A549 (cell line): ENCODE data around the gene FGF19. TPM values are rescaled to one million over a fixed set of nuclear protein-coding genes. Genes with fewer than 3 reads are reported as not detected.
A peak's percentile ranks its signal among the peaks of the same experiment; 100 is the strongest.

Source experiments
- ATAC-seq, 2 experiments: fragments of 200-7000 bp in 1 of 2; fragments of >200 bp in 1 of 2; cut with Nextera tagmentation in 1 of 2; cut with Tn5 transposase in 1 of 2; 3 replicates each; pipeline versions ENCODE4 v1.8.0 to v1.9.1; 2018 to 2020; ENCODE audit warnings: mild to moderate bottlenecking in 1 of 2, moderate library complexity in 1 of 2
- CTCF ChIA-PET: fragments of 300-600 bp; sonication (Branson Sonifier 250); formaldehyde crosslinking; extraction: SDS; loops from one replicate; lab custom pipeline; 2021; ENCODE audit warnings: antibody characterized with exemption, inconsistent platforms; lab: Yijun Ruan, JAX
- POLR2A ChIA-PET: fragments of 350-600 bp; formaldehyde crosslinking; extraction: SDS; loops from one replicate; lab custom pipeline; 2021; ENCODE audit warnings: antibody characterized with exemption, inconsistent platforms; lab: Yijun Ruan, JAX
- DNase-seq, 2 experiments: peaks; one replicate each; pipeline versions ENCODE4 v3.0.0 to v3.0.0-alpha.2; 2011 to 2016; ENCODE audit warnings: low read depth in 1 of 2, low spot score in 1 of 2
- FAIRE-seq: peaks from 2 replicates; lab custom pipeline; 2011; peaks lifted over from hg19 to GRCh38; lab: Jason Lieb, UNC
- H3K27ac ChIP-seq, 2 experiments: fragments of >200 bp; sonication (Bioruptor Twin); formaldehyde crosslinking; 3 replicates each; pipeline ENCODE4 v1.5.1; 2016 to 2017
- H3K4me1 ChIP-seq: fragments of >200 bp; sonication (Bioruptor Twin); formaldehyde crosslinking; 3 replicates; pipeline ENCODE4 v1.6.1; 2016
- H3K4me2 ChIP-seq: fragments of >200 bp; sonication (Bioruptor Twin); formaldehyde crosslinking; 3 replicates; pipeline ENCODE4 v1.6.1; 2016
- H3K4me3 ChIP-seq: fragments of >200 bp; sonication (Bioruptor Twin); formaldehyde crosslinking; 3 replicates; pipeline ENCODE4 v1.5.1; 2016
- H3K9me3 ChIP-seq: fragments of >200 bp; sonication (Bioruptor Twin); formaldehyde crosslinking; 3 replicates; pipeline ENCODE4 v1.6.1; 2016
- CEBPB ChIP-seq, 2 experiments: fragments of >200 bp in 1 of 2; sonication (Bioruptor Twin) in 1 of 2; formaldehyde crosslinking in 1 of 2; IDR thresholded peaks; 2 replicates each; pipeline ENCODE4 v1.6.1; 2012 to 2016
- EHMT2 ChIP-seq: fragments of 200-600 bp; sonication (generic); IDR thresholded peaks from 2 replicates; pipeline ENCODE4 v1.6.1; 2016; ENCODE audit warnings: antibody characterized with exemption, low read depth, mild to moderate bottlenecking, moderate library complexity
- EP300 ChIP-seq, 2 experiments: fragments of >200 bp; sonication (Bioruptor Twin); formaldehyde crosslinking; IDR thresholded peaks; 2 replicates in 1 of 2; 3 replicates in 1 of 2; pipeline ENCODE4 v1.6.1; 2016 to 2017
- ESRRA ChIP-seq: fragments of 150-350 bp; IDR thresholded peaks from 2 replicates; pipeline ENCODE4 v1.6.1; 2014; ENCODE audit warnings: mild to moderate bottlenecking, low read length, borderline replicate concordance
- FOSB ChIP-seq: fragments of 250-450 bp; sonication (Bioruptor Pico); IDR thresholded peaks from 2 replicates; pipeline ENCODE4 v1.5.0; 2020; ENCODE audit warnings: mild to moderate bottlenecking, moderate library complexity
- FOSL2 ChIP-seq, 2 experiments: fragments of 450-650 bp in 1 of 2; fragments of >200 bp in 1 of 2; sonication (Bioruptor Twin) in 1 of 2; formaldehyde crosslinking; IDR thresholded peaks; 2 replicates each; pipeline versions ENCODE4 v1.5.0 to v1.6.1; 2016 to 2020; ENCODE audit warnings: mild to moderate bottlenecking in 1 of 2, moderate library complexity in 1 of 2
- HOXA7 ChIP-seq: fragments of 250-450 bp; sonication (Bioruptor Pico); IDR thresholded peaks from 2 replicates; pipeline ENCODE4 v1.5.0; 2020; ENCODE audit warnings: mild to moderate bottlenecking, moderate library complexity
- KDM1A ChIP-seq: fragments of 200-600 bp; sonication (generic); IDR thresholded peaks from 2 replicates; pipeline ENCODE4 v1.6.1; 2016; ENCODE audit warnings: low read depth, mild to moderate bottlenecking
- NFE2L2 ChIP-seq: fragments of 150-350 bp; conservative IDR thresholded peaks from 2 replicates; pipeline ENCODE4 v1.6.1; 2014; ENCODE audit warnings: low read length
- NR3C1 ChIP-seq: fragments of >200 bp; sonication (Bioruptor Twin); formaldehyde crosslinking; IDR thresholded peaks from 3 replicates; pipeline ENCODE4 v1.6.1; 2017
- POLR2AphosphoS2 ChIP-seq: conservative IDR thresholded peaks from 2 replicates; pipeline ENCODE4 v1.6.1; 2012; ENCODE audit warnings: low read length, improper control_type of control experiment, inconsistent platforms
- RARB ChIP-seq: fragments of 250-450 bp; sonication (Bioruptor Pico); IDR thresholded peaks from 2 replicates; pipeline ENCODE4 v1.8.0; 2021; ENCODE audit warnings: mild to moderate bottlenecking, moderate library complexity
- RFX5 ChIP-seq: fragments of 450-650 bp; IDR thresholded peaks from 2 replicates; pipeline ENCODE4 v1.7.1; 2014; ENCODE audit warnings: antibody characterized with exemption, mild to moderate bottlenecking, moderate library complexity
- TP53 ChIP-seq: fragments of 250-450 bp; sonication (Bioruptor Pico); IDR thresholded peaks from 2 replicates; pipeline ENCODE4 v1.5.0; 2021; ENCODE audit warnings: mild to moderate bottlenecking, moderate library complexity
- ZC3H11A ChIP-seq: fragments of 450-650 bp; IDR thresholded peaks from 2 replicates; pipeline ENCODE4 v1.6.1; 2014; ENCODE audit warnings: antibody characterized with exemption, mild to moderate bottlenecking
- ZFP36 ChIP-seq: fragments of 450-650 bp; IDR thresholded peaks from 2 replicates; pipeline ENCODE4 v1.6.1; 2014; ENCODE audit warnings: borderline replicate concordance; ENCODE audit not compliant: partially characterized antibody
- ZNF302 ChIP-seq: fragments of 250-450 bp; sonication (Bioruptor Pico); IDR thresholded peaks from 2 replicates; pipeline ENCODE4 v1.9.0; 2021; ENCODE audit warnings: inconsistent platforms, mild to moderate bottlenecking, moderate library complexity
- ZSCAN20 ChIP-seq: fragments of 250-450 bp; sonication (Bioruptor Pico); IDR thresholded peaks from 2 replicates; pipeline ENCODE4 v1.8.0; 2022; ENCODE audit warnings: mild to moderate bottlenecking, moderate library complexity
- WGBS: methylation state at CpG from one replicate; pipeline ENCODE4 v1.1.6; 2017; ENCODE audit errors: missing lambda C conversion rate; 5-methylcytosine and 5-hydroxymethylcytosine counted together
- polyA plus RNA-seq, 4 experiments: library from polyadenylated mRNA; depleted of rRNA in 3 of 4; stranded (reverse); fragments of >200 nt; fragmentation: RNase III in 1 of 4; extraction: RNeasy Plus Mini Kit Qiagen cat#74134 plus additional on column Dnase treatment in 1 of 4; gene quantifications; 2 replicates in 3 of 4; 3 replicates in 1 of 4; pipeline ENCODE4 v1.2.3, GENCODE V29; 2011 to 2017
- TF ChIP-seq, protein P1 (sequence below): IDR thresholded peaks from 2 replicates; pipeline ENCODE4 v1.6.1; 2012
- TF ChIP-seq, protein P2 (sequence below): fragments of 150-350 bp; IDR thresholded peaks from 2 replicates; pipeline ENCODE4 v1.6.1; 2014; ENCODE audit warnings: low read depth, mild to moderate bottlenecking, low read length
- TF ChIP-seq, protein P3 (sequence below): fragments of >200 bp; sonication (Bioruptor Twin); formaldehyde crosslinking; IDR thresholded peaks from 3 replicates; pipeline ENCODE4 v1.6.1; 2016

Gene FGF19
- polyA plus RNA-seq, 2 of the 4 experiments (the other 2 are of a cell fraction) = 0.05 to 0.31 TPM

DNA sequence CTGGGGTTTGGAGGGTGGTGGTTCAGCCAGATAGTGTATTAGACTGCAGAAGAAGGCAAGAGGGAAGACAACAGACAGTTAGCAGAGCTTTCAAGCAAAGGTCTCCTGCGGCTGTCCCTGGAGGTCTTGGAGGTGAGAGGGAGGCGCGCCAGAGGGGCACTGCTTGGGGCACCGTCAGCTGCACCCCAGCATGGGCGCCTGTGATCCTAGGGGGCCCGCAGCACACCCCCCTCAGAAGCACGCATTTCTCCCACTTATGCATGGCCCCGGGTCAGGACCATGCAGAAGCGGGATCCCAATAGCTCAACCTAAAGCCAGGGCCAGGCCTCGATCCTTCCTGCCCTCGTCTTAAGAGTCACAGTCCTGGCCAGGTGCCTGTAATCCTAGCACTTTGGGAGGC is 44.8 kb upstream of the FGF19 start:
- FAIRE-seq (no peak), ATAC-seq (no peak), DNase-seq (no peak)
- no peak overlapping the region for H3K4me3 ChIP-seq
- H3K9me3 ChIP-seq = no peaks in the 10 kb centered on the region
- WGBS = 73% methylated on average over 11 of the region's 11 CpGs
- CTCF ChIA-PET = interaction anchor here (0.6 kb wide), 1 partner anchor 535 kb away, joined by 3 read pairs; no protein-coding TSS in a partner anchor
- POLR2A ChIA-PET = no interaction called here
- no peak overlapping the region for H3K27ac ChIP-seq
- no peak overlapping the region for H3K4me2 ChIP-seq
- TF ChIP-seq EHMT2 (no peak), FOSL2 (IDR thresholded peaks at IDR 0.05) (no peak), FOSL2 (CRISPR knock-in tag; IDR thresholded peaks at IDR 0.05) (no peak), HOXA7 (CRISPR knock-in tag) (no peak), ZNF302 (CRISPR knock-in tag) (no peak), TP53 (no peak), KDM1A (no peak), FOSB (no peak), EP300 (IDR thresholded peaks at IDR 0.05) (no peak), ZC3H11A (no peak), ZSCAN20 (no peak), NFE2L2 (no peak), RFX5 (no peak), ZFP36 (no peak), POLR2AphosphoS2 (no peak), RARB (CRISPR knock-in tag) (no peak)
- TF ChIP-seq, protein P1, sequence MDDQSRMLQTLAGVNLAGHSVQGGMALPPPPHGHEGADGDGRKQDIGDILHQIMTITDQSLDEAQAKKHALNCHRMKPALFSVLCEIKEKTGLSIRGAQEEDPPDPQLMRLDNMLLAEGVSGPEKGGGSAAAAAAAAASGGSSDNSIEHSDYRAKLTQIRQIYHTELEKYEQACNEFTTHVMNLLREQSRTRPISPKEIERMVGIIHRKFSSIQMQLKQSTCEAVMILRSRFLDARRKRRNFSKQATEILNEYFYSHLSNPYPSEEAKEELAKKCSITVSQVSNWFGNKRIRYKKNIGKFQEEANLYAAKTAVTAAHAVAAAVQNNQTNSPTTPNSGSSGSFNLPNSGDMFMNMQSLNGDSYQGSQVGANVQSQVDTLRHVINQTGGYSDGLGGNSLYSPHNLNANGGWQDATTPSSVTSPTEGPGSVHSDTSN = no peak
- TF ChIP-seq, protein P2, sequence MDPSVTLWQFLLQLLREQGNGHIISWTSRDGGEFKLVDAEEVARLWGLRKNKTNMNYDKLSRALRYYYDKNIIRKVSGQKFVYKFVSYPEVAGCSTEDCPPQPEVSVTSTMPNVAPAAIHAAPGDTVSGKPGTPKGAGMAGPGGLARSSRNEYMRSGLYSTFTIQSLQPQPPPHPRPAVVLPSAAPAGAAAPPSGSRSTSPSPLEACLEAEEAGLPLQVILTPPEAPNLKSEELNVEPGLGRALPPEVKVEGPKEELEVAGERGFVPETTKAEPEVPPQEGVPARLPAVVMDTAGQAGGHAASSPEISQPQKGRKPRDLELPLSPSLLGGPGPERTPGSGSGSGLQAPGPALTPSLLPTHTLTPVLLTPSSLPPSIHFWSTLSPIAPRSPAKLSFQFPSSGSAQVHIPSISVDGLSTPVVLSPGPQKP = no peak
- H3K4me1 ChIP-seq = peaks cover 7% of the 10 kb centered on the region; the same call in 1 of the 3 replicates

DNA sequence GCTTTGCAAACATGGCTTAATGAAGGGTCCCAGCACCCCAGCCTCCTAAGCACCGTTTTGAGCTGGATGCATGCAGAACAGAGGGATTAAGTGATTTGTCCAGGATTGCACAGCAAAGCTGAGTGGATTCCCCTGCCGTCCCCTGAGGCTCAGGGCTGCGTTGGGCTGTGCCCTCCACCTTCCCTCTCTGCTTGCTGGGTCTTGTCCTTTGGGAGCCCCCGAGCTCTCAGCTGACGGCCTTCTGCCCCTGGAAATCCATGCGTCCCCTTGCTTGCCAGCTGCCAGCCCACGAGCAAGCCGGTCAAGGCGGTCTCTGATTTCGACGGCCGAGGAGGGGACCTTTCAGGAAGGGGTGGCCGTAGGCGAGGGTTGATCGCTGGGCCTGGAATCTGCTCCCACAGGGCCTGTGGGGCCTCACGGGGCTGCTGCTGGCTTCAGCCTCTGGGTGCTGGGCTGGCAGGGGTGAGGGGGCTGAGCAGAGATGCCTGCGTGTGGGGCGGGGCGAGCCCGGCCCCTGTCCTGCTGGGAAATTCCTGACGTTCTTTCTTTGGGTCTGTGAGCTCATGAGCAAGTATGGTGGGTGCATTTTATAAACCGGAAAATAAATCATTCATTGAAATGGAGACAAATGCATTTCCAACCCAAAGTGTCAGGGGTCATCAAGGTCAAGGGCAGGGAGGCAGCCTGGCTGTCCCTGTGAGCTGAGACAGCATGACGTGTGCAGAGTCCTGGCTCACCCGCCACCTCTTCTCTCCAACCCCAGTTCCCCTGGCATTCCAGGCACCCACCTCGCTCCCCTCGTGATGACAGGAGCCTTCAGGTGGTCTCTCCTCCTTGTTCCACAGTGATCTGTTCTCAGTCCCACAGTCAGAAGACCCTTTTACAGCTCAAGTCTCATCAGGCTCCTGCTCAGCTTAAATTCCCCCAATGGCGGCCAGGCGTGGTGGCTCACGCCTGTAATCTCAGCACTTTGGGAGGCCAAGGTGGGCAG is 43.2 kb upstream of the FGF19 start:
- ATAC-seq (no peak), FAIRE-seq (no peak), DNase-seq (no peak)
- Histone ChIP-seq H3K4me1 (peaks cover 7% of the 10 kb centered on the region; the same call in 1 of the 3 replicates), H3K4me3 (no peak overlapping the region), H3K4me2 (no peak overlapping the region), H3K27ac (no peak overlapping the region), H3K9me3 (no peaks in the 10 kb centered on the region)
- no peak for TF ChIP-seq CEBPB (IDR thresholded peaks at IDR 0.05)
- TF ChIP-seq, protein P3, sequence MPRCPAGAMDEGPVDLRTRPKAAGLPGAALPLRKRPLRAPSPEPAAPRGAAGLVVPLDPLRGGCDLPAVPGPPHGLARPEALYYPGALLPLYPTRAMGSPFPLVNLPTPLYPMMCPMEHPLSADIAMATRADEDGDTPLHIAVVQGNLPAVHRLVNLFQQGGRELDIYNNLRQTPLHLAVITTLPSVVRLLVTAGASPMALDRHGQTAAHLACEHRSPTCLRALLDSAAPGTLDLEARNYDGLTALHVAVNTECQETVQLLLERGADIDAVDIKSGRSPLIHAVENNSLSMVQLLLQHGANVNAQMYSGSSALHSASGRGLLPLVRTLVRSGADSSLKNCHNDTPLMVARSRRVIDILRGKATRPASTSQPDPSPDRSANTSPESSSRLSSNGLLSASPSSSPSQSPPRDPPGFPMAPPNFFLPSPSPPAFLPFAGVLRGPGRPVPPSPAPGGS = no peak
- CTCF ChIA-PET = no interaction called here
- POLR2A ChIA-PET = no interaction called here
- 75% methylated on average over 29 of the region's 29 CpGs for WGBS

DNA sequence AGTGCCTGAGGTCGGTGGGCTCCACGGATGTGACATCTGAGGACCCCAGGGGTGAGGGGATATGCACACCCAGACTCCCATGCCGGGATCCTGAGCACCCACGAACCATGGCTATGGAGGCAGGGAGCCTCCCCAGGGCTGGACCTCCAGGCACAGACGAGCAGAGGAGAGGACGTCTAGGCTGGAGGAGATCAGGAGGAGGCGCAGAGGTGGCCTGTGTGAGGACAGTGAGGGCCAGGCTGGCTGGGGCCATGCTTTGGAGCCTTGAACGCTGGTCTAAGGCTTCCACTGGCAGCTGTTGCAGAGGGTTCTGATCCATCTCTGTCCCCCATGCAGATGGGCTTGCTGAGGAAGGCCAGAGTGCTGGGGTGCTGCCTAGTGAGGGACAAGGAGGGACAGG is 42.3 kb upstream of the FGF19 start:
- H3K9me3 ChIP-seq = no peaks in the 10 kb centered on the region
- WGBS = 46% methylated on average over 8 of the region's 8 CpGs
- no peak for DNase-seq
- POLR2A ChIA-PET = no interaction called here
- CTCF ChIA-PET = no interaction called here
- ATAC-seq = peak in 1 of 2 experiments; percentile 28; a peak in 1 of 6 replicates
- H3K27ac ChIP-seq = no peak overlapping the region
- FAIRE-seq = no peak
- H3K4me2 ChIP-seq = no peak overlapping the region
- TF ChIP-seq ESRRA = no peak
- TF ChIP-seq NR3C1 = no peak
- peaks cover 7% of the 10 kb centered on the region; the same call in 1 of the 3 replicates for H3K4me1 ChIP-seq
- no peak overlapping the region for H3K4me3 ChIP-seq
